H9 (cell line): ENCODE results near the gene CLCN6. TPM values are rescaled to one million over a fixed set of nuclear protein-coding genes. Genes with fewer than 3 reads are reported as not detected.

Source experiments
- DNase-seq: peaks from one replicate; pipeline ENCODE4 v3.0.0-alpha.2; 2017
- H2AFZ ChIP-seq: one replicate; pipeline ENCODE4 v1.6.1; 2013; ENCODE audit warnings: mild to moderate bottlenecking, low read length, control low read depth, moderate library complexity
- H2AK5ac ChIP-seq: 2 replicates; pipeline ENCODE4 v1.6.1; 2013; ENCODE audit warnings: low read length, control low read depth, mixed read lengths; ENCODE audit not compliant: insufficient read length
- H2BK120ac ChIP-seq: one replicate; pipeline ENCODE4 v1.6.1; 2013; ENCODE audit warnings: low read depth, mild to moderate bottlenecking, low read length, control low read depth, inconsistent platforms; ENCODE audit not compliant: poor library complexity, severe bottlenecking
- H2BK12ac ChIP-seq: 2 replicates; pipeline ENCODE4 v1.6.1; 2013; ENCODE audit warnings: low read length, control low read depth, mixed read lengths, low read depth; ENCODE audit not compliant: insufficient read length
- H2BK15ac ChIP-seq: 2 replicates; pipeline ENCODE4 v1.6.1; 2013; ENCODE audit warnings: low read depth, low read length, control low read depth
- H2BK20ac ChIP-seq: one replicate; pipeline ENCODE4 v1.6.1; 2013; ENCODE audit warnings: low read depth, mild to moderate bottlenecking, low read length, control low read depth, inconsistent platforms; ENCODE audit not compliant: poor library complexity, severe bottlenecking
- H2BK5ac ChIP-seq: 2 replicates; pipeline ENCODE4 v1.6.1; 2013; ENCODE audit warnings: low read length, control low read depth, mixed read lengths; ENCODE audit not compliant: insufficient read length
- H3K14ac ChIP-seq: 2 replicates; pipeline ENCODE4 v1.6.1; 2013; ENCODE audit warnings: low read length, control low read depth; ENCODE audit not compliant: insufficient read depth
- H3K18ac ChIP-seq: 2 replicates; pipeline ENCODE4 v1.6.1; 2013; ENCODE audit warnings: low read depth, mild to moderate bottlenecking, mixed read lengths, low read length, control low read depth; ENCODE audit not compliant: insufficient read length
- H3K23ac ChIP-seq: 2 replicates; pipeline ENCODE4 v1.6.1; 2013; ENCODE audit warnings: low read length, control low read depth, mixed read lengths, low read depth; ENCODE audit not compliant: insufficient read length
- H3K23me2 ChIP-seq: 2 replicates; pipeline ENCODE4 v1.6.1; 2013; ENCODE audit warnings: low read depth, mild to moderate bottlenecking, mixed read lengths, low read length, control low read depth; ENCODE audit not compliant: insufficient read length, poor library complexity, severe bottlenecking
- H3K27ac ChIP-seq: 2 replicates; pipeline ENCODE4 v1.5.1; 2013; ENCODE audit warnings: low read length, control low read depth, mixed read lengths, low read depth; ENCODE audit not compliant: insufficient read length
- H3K27me3 ChIP-seq: 2 replicates; pipeline ENCODE4 v1.6.1; 2013; ENCODE audit warnings: low read length, control low read depth, inconsistent platforms; ENCODE audit not compliant: insufficient read depth
- H3K4ac ChIP-seq: 2 replicates; pipeline ENCODE4 v1.6.1; 2013; ENCODE audit warnings: low read depth, mild to moderate bottlenecking, control low read depth, inconsistent platforms, low read length, moderate library complexity
- H3K4me1 ChIP-seq: 2 replicates; pipeline ENCODE4 v1.6.1; 2013; ENCODE audit warnings: low read length, control low read depth, inconsistent platforms; ENCODE audit not compliant: insufficient read depth
- H3K4me2 ChIP-seq: 2 replicates; pipeline ENCODE4 v1.6.1; 2013; ENCODE audit warnings: low read length, control low read depth, mixed read lengths; ENCODE audit not compliant: insufficient read length, insufficient read depth
- H3K56ac ChIP-seq: 2 replicates; pipeline ENCODE4 v1.6.1; 2013; ENCODE audit warnings: low read depth, mild to moderate bottlenecking, mixed read lengths, low read length, control low read depth; ENCODE audit not compliant: insufficient read length
- H3K79me1 ChIP-seq: 2 replicates; pipeline ENCODE4 v1.6.1; 2013; ENCODE audit warnings: low read depth, mild to moderate bottlenecking, moderate library complexity, low read length, control low read depth, inconsistent platforms; ENCODE audit not compliant: insufficient read depth, poor library complexity, severe bottlenecking
- H3K79me2 ChIP-seq: 2 replicates; pipeline ENCODE4 v1.6.1; 2013; ENCODE audit warnings: low read length, control low read depth, inconsistent platforms; ENCODE audit not compliant: insufficient read depth
- H3K9ac ChIP-seq: 2 replicates; pipeline ENCODE4 v1.6.1; 2013; ENCODE audit warnings: low read length, control low read depth, mixed read lengths; ENCODE audit not compliant: insufficient read length; ENCODE audit errors: extremely low read depth
- H3K9me3 ChIP-seq: one replicate; pipeline ENCODE4 v1.6.1; 2013; ENCODE audit warnings: low read depth, low read length, inconsistent platforms; ENCODE audit not compliant: control insufficient read depth
- H3T11ph ChIP-seq: one replicate; pipeline ENCODE4 v1.6.1; 2013; ENCODE audit warnings: mild to moderate bottlenecking, low read length, control low read depth, inconsistent platforms
- H4K20me1 ChIP-seq: one replicate; pipeline ENCODE4 v1.6.1; 2013; ENCODE audit not compliant: control insufficient read depth, insufficient read length, insufficient read depth
- H4K5ac ChIP-seq: 2 replicates; pipeline ENCODE4 v1.6.1; 2013; ENCODE audit warnings: low read depth, mild to moderate bottlenecking, mixed read lengths, low read length, control low read depth; ENCODE audit not compliant: insufficient read length
- H4K8ac ChIP-seq: replicated peaks from 2 replicates; pipeline ENCODE4 v1.6.1; 2013; ENCODE audit warnings: low read length, control low read depth, mixed read lengths, low read depth; ENCODE audit not compliant: insufficient read length
- H4K91ac ChIP-seq: 2 replicates; pipeline ENCODE4 v1.6.1; 2013; ENCODE audit warnings: low read depth, mild to moderate bottlenecking, moderate library complexity, mixed read lengths, low read length, control low read depth; ENCODE audit not compliant: insufficient read length
- H3K27ac Mint-ChIP-seq, 3 experiments: 2 replicates in 2 of 3; 3 replicates in 1 of 3; pipeline ENCODE4 v1.8.0; 2020 to 2021; ENCODE audit warnings: mixed read lengths in 3 of 3, mild to moderate bottlenecking in 1 of 3, moderate library complexity in 1 of 3
- H3K27me3 Mint-ChIP-seq: 2 replicates; pipeline ENCODE4 v1.8.0; 2021; ENCODE audit warnings: low read depth, mild to moderate bottlenecking, moderate library complexity, mixed read lengths
- H3K36me3 Mint-ChIP-seq, 3 experiments: 2 replicates in 2 of 3; 3 replicates in 1 of 3; pipeline ENCODE4 v1.8.0; 2020 to 2021; ENCODE audit warnings: low read depth in 3 of 3, mixed read lengths in 3 of 3; ENCODE audit not compliant: insufficient read depth in 1 of 3
- H3K4me1 Mint-ChIP-seq, 2 experiments: 2 replicates each; pipeline ENCODE4 v1.8.0; 2020; ENCODE audit warnings: mixed read lengths in 2 of 2
- H3K4me3 Mint-ChIP-seq, 2 experiments: 2 replicates in 1 of 2; 3 replicates in 1 of 2; pipeline ENCODE4 v1.8.0; 2020 to 2021; ENCODE audit warnings: mild to moderate bottlenecking in 2 of 2, mixed read lengths in 2 of 2, moderate library complexity in 1 of 2
- H3K9me3 Mint-ChIP-seq, 2 experiments: 2 replicates in 1 of 2; 3 replicates in 1 of 2; pipeline ENCODE4 v1.8.0; 2020; ENCODE audit warnings: mild to moderate bottlenecking in 2 of 2, mixed read lengths in 2 of 2, moderate library complexity in 1 of 2
- CTCF ChIP-seq: fragments of 200-600 bp; sonication (generic); conservative IDR thresholded peaks from 3 replicates; pipeline ENCODE4 v1.8.0; 2021; ENCODE audit warnings: antibody characterized with exemption, mild to moderate bottlenecking
- WGBS: extraction: QIAGEN DNeasy Blood & Tissue Kit; methylation state at CpG from one replicate; pipeline ENCODE4 v1.1.7; 2013; ENCODE audit warnings: missing lambda C conversion rate, low lambda C conversion rate, mixed read lengths; ENCODE audit not compliant: insufficient read length; ENCODE audit errors: extremely low coverage; 5-methylcytosine and 5-hydroxymethylcytosine counted together
- total RNA-seq: library from RNA; stranded (reverse); gene quantifications from 2 replicates; pipeline ENCODE4 v1.2.1, GENCODE V29; 2021

CLCN6 gene
- total RNA-seq, 1 experiment from 2014 or later: 20.5 TPM

- Mint-ChIP-seq H3K9me3 (no peaks in the 10 kb centered on the region), H3K27ac (no peak overlapping the region), H3K27me3 (no peaks in the 10 kb centered on the region; the same call in none of the 2 replicates), H3K36me3 (no peaks in the 10 kb centered on the region; a peak in 1 of 7 replicates), H3K4me3 (no peak overlapping the region), H3K4me1 (no peaks in the 10 kb centered on the region)
- Histone ChIP-seq H3K18ac (no peak overlapping the region), H3K27me3 (no peaks in the 10 kb centered on the region), H2BK120ac (no peak overlapping the region), H2BK15ac (no peak overlapping the region), H3K4ac (no peak overlapping the region), H3K27ac (no peak overlapping the region), H3T11ph (no peak overlapping the region), H3K4me2 (no peak overlapping the region), H3K9me3 (no peaks in the 10 kb centered on the region), H3K14ac (no peak overlapping the region), H3K56ac (no peak overlapping the region), H2BK5ac (no peak overlapping the region), H2AFZ (no peak overlapping the region), H2BK12ac (no peak overlapping the region), H4K91ac (no peak overlapping the region), H4K8ac (no peak overlapping the region), H3K79me2 (no peaks in the 10 kb centered on the region), H4K5ac (no peak overlapping the region), H3K23ac (no peak overlapping the region), H2AK5ac (no peak overlapping the region), H2BK20ac (no peak overlapping the region), H3K4me1 (no peaks in the 10 kb centered on the region), H3K79me1 (no peaks in the 10 kb centered on the region), H4K20me1 (no peaks in the 10 kb centered on the region), H3K9ac (no peak overlapping the region), H3K23me2 (no peaks in the 10 kb centered on the region)
- WGBS: no CpG with 5 or more reads among the region's 10 CpGs
- no peak for DNase-seq
- TF ChIP-seq CTCF: peak; percentile 55
Observed at GRCh38 chr1:11875094-11875493, 69.1 kb downstream of the CLCN6 start.
